Spleen (tissue), 11 donors: ENCODE measurements around the gene HTR6. TPM values are rescaled to one million over a fixed set of nuclear protein-coding genes. Genes with fewer than 3 reads are reported as not detected.

Experiments used
- DNase-seq: peaks from one replicate; pipeline ENCODE4 v3.0.0-alpha.2; 2020
- H3K27ac ChIP-seq, 8 donors: fragments of 200-600 bp; sonication (generic) in 7 of 8; 1 replicate in 4 of 8; 2 replicates in 4 of 8; pipeline versions ENCODE4 v1.5.0 to v1.8.0; 2016 to 2021; ENCODE audit warnings: inconsistent platforms in 4 of 8, mild to moderate bottlenecking in 4 of 8, moderate library complexity in 1 of 8
- H3K27me3 ChIP-seq, 7 donors: fragments of 200-600 bp; sonication (generic) in 6 of 7; replicated peaks in 1 of 7; 1 replicate in 4 of 7; 2 replicates in 3 of 7; pipeline versions ENCODE4 v1.5.0 to v1.8.0; 2016 to 2021; ENCODE audit warnings: inconsistent platforms in 3 of 7, mild to moderate bottlenecking in 1 of 7
- H3K36me3 ChIP-seq, 6 donors: fragments of 200-600 bp; sonication (generic) in 5 of 6; 1 replicate in 4 of 6; 2 replicates in 2 of 6; pipeline versions ENCODE4 v1.5.0 to v1.8.0; 2016 to 2021; ENCODE audit warnings: inconsistent platforms in 2 of 6
- H3K4me1 ChIP-seq, 6 donors: fragments of 200-600 bp; sonication (generic) in 5 of 6; 1 replicate in 3 of 6; 2 replicates in 3 of 6; pipeline versions ENCODE4 v1.5.0 to v1.8.0; 2016 to 2021; ENCODE audit warnings: inconsistent platforms in 3 of 6
- H3K4me3 ChIP-seq, 8 donors: fragments of 200-600 bp; sonication (generic) in 7 of 8; 1 replicate in 4 of 8; 2 replicates in 4 of 8; pipeline versions ENCODE4 v1.5.0 to v1.8.0; 2016 to 2021; ENCODE audit warnings: inconsistent platforms in 4 of 8, mild to moderate bottlenecking in 4 of 8, moderate library complexity in 2 of 8
- H3K9me3 ChIP-seq, 8 donors: fragments of 200-600 bp; sonication (generic) in 7 of 8; 1 replicate in 4 of 8; 2 replicates in 4 of 8; pipeline versions ENCODE4 v1.5.0 to v1.8.0; 2016 to 2021; ENCODE audit warnings: inconsistent platforms in 4 of 8
- CTCF ChIP-seq, 11 experiments: fragments of 200-600 bp in 7 of 11; fragments of 450-650 bp in 4 of 11; sonication (generic) in 4 of 11; IDR thresholded peaks in 8 of 11; conservative IDR thresholded peaks in 3 of 11; 1 replicate in 7 of 11; 2 replicates in 4 of 11; pipeline versions ENCODE4 v1.4.0 to v1.8.0; 2016 to 2021; ENCODE audit warnings: antibody characterized with exemption in 11 of 11, inconsistent platforms in 4 of 11, mild to moderate bottlenecking in 1 of 11
- POLR2A ChIP-seq, 3 donors: fragments of 450-650 bp; IDR thresholded peaks; one replicate each; pipeline ENCODE4 v1.5.1; 2017; ENCODE audit warnings: antibody characterized with exemption in 3 of 3, mild to moderate bottlenecking in 1 of 3
- POLR2AphosphoS5 ChIP-seq, 3 donors: sonication (generic); formaldehyde crosslinking; IDR thresholded peaks; one replicate each; pipeline ENCODE4 v1.5.1; 2017; ENCODE audit warnings: antibody characterized with exemption in 3 of 3
- WGBS, 5 donors: extraction: QIAGEN DNeasy Blood & Tissue Kit in 3 of 5; methylation state at CpG; one replicate each; pipeline versions ENCODE4 v1.1.5 to v1.1.7; 2013 to 2018; 5-methylcytosine and 5-hydroxymethylcytosine counted together
- intact Hi-C: fragments of 100-400 bp; cut with DNase I; formaldehyde crosslinking; loops from one replicate; pipeline ENCODE4 v1.15.0; 2023; ENCODE audit warnings: low total_unique reads
- polyA plus RNA-seq, 3 donors: library from polyadenylated mRNA; stranded (reverse); fragments of 200-250 nt; gene quantifications; one replicate each; pipeline ENCODE4 v1.2.1, GENCODE V29; 2013
- total RNA-seq, 7 donors: library from RNA; depleted of rRNA in 3 of 7; stranded (reverse); fragments of >200 nt in 3 of 7; fragmentation: NEBNext Ultra II Directional in 4 of 7; extraction: Animal tissue kit (Norgen Biotek cat#: 25700) in 4 of 7; gene quantifications; one replicate each; pipeline versions ENCODE4 v1.1.0 to v1.2.1, GENCODE V29; 2016 to 2021
- donor health status: healthy with polysubstance abuse.
- donor health status: DM: no; HTN: no; CAD: no; lungs with moderate emphysema.
- donor health status: DM: no; HTN: no; CAD: no.
- donor health status: Bipolar disorder and iron deficiency.
- donor health status: healthy.
- donor health status: DM: no; HTN: no; CAD: no.
- donor health status: DM: yes; HTN: yes; CAD: no.

Gene HTR6
- total and polyA plus RNA-seq, 10 donors, result 0.06 to 0.47 (median 0.13) TPM; not detected in 7

GRCh38 chr1:19645411-19646251 is 19.0 kb upstream of the HTR6 start:
- DNase-seq, result no peak
- intact Hi-C loops, result no loop called here
- 38 to 64% (median 50%) methylated on average over 11 to 30 of the region's 30 CpGs for WGBS, 5 donors

GRCh38 chr1:19646377-19647319 is 18.0 kb upstream of the HTR6 start:
- intact Hi-C loops, result no loop called here
- no peaks in the 10 kb centered on the region for H3K36me3 ChIP-seq
- 64 to 91% (median 78%) methylated on average over 9 of the region's 9 CpGs for WGBS, 5 donors
- peak overlapping the region in 1 of 8 donors; percentile 78 for H3K4me3 ChIP-seq
- peaks cover 0 to 58% (median 25%) of the 10 kb centered on the region in 7 donors for H3K27me3 ChIP-seq
- no peaks in the 10 kb centered on the region for H3K9me3 ChIP-seq
- no peak overlapping the region for H3K27ac ChIP-seq
- H3K4me1 ChIP-seq, result peaks cover 11 to 67% (median 43%) of the 10 kb centered on the region in 6 donors
- DNase-seq, result no peak
- TF ChIP-seq POLR2AphosphoS5 (IDR thresholded peaks at IDR 0.05) (no peak), CTCF (IDR thresholded peaks at IDR 0.05 in 8 of 11, conservative IDR thresholded peaks at IDR 0.05 in 3 of 11) (no peak), POLR2A (IDR thresholded peaks at IDR 0.05) (no peak)

More at GRCh38 chr1:19645411-19646251, 19.0 kb upstream of the HTR6 start:
- no peak for TF ChIP-seq POLR2AphosphoS5 (IDR thresholded peaks at IDR 0.05)
- no peak for TF ChIP-seq POLR2A (IDR thresholded peaks at IDR 0.05)
- no peak for TF ChIP-seq CTCF (IDR thresholded peaks at IDR 0.05 in 8 of 11, conservative IDR thresholded peaks at IDR 0.05 in 3 of 11)
- Histone ChIP-seq H3K27ac (peak overlapping the region in 4 of 8 donors; percentile 66 to 82 (median 70)), H3K36me3 (no peaks in the 10 kb centered on the region), H3K27me3 (peaks cover 0 to 68% (median 25%) of the 10 kb centered on the region in 7 donors), H3K4me3 (peak overlapping the region; percentile 41 to 78 (median 54)), H3K4me1 (peaks cover 7 to 57% (median 35%) of the 10 kb centered on the region in 6 donors), H3K9me3 (no peaks in the 10 kb centered on the region)

- DNase-seq, result no peak
- TF ChIP-seq POLR2A (IDR thresholded peaks at IDR 0.05), result no peak
- TF ChIP-seq CTCF (IDR thresholded peaks at IDR 0.05 in 8 of 11, conservative IDR thresholded peaks at IDR 0.05 in 3 of 11), result no peak
- TF ChIP-seq POLR2AphosphoS5 (IDR thresholded peaks at IDR 0.05), result no peak
Measured at GRCh38 chr1:19647643-19648042, 17.0 kb upstream of the HTR6 start.

More at GRCh38 chr1:19647643-19648042, 17.0 kb upstream of the HTR6 start:
- H3K27ac ChIP-seq, result no peak overlapping the region
- 23 to 36% (median 27%) methylated on average over 15 to 16 of the region's 16 CpGs for WGBS, 5 donors
- H3K4me3 ChIP-seq, result no peak overlapping the region
- no peaks in the 10 kb centered on the region for H3K9me3 ChIP-seq
- peaks cover 11 to 77% (median 48%) of the 10 kb centered on the region in 6 donors for H3K4me1 ChIP-seq
- H3K27me3 ChIP-seq, result peaks cover 0 to 48% (median 23%) of the 10 kb centered on the region in 7 donors
- intact Hi-C loops, result no loop called here
- no peaks in the 10 kb centered on the region for H3K36me3 ChIP-seq
